PC-3 (cell line): ENCODE data around the gene ULK4.

Source experiments
- CTCF ChIP-seq: fragments of 300-600 bp; sonication (generic); conservative IDR thresholded peaks from 2 replicates; pipeline ENCODE4 v1.5.1; 2017; ENCODE audit warnings: antibody characterized with exemption, low read depth, mild to moderate bottlenecking, low read length
- EZH2 ChIP-seq: fragments of 300-600 bp; sonication (generic); IDR thresholded peaks from one replicate; pipeline ENCODE4 v1.6.1; 2017; ENCODE audit warnings: antibody characterized with exemption, mild to moderate bottlenecking, low read length; ENCODE audit not compliant: unreplicated experiment
- EZH2phosphoT487 ChIP-seq: fragments of 300-600 bp; sonication (generic); IDR thresholded peaks from 2 replicates; pipeline ENCODE4 v1.6.1; 2018; ENCODE audit warnings: mild to moderate bottlenecking, antibody characterized with exemption, low read length, borderline replicate concordance

GRCh38 chr3:41682996-41683395 is 278.9 kb downstream of the ULK4 start:
- TF ChIP-seq CTCF: no peak
- no peak for TF ChIP-seq EZH2phosphoT487
- TF ChIP-seq EZH2: no peak
